ENCODE data around the gene PDCL3. TPM values are rescaled to one million over a fixed set of nuclear protein-coding genes. Genes with fewer than 3 reads are reported as not detected.

Gene PDCL3
- total RNA-seq = 27.6 TPM
- long read RNA-seq, transcript PDCL3-201 (6 exons, 1,337 nt) = major isoform, 39 of 41 reads
- long read RNA-seq, partial matches to known transcripts = 1 of 41 reads
- long read RNA-seq, other reads (novel, unspliced or antisense) = 1 of 41 reads

- H3K4me3 ChIP-seq = peak within 1 kb of the TSS; percentile 77
- no peak for TF ChIP-seq CTCF (IDR thresholded peaks at IDR 0.05; ENCODE audit: borderline replicate concordance)
- intact Hi-C loops (cut with micrococcal nuclease) = no loop called here
- no peaks in the 10 kb centered on the region for H3K9me3 ChIP-seq (replicated peaks)
- H3K27ac ChIP-seq (replicated peaks) = peak within 1 kb of the TSS; percentile 95
- peaks cover 15% of the 10 kb centered on the region for H3K36me3 ChIP-seq
- peaks cover 18% of the 10 kb centered on the region for H3K4me1 ChIP-seq
- no peaks in the 10 kb centered on the region for H3K27me3 ChIP-seq (ENCODE audit: low read depth)
- peak; percentile 95 for DNase-seq
Observed at GRCh38 chr2:100562613-100563406, at the start of gene PDCL3. TSS of gene PDCL3 (plus strand) at chr2:100562993. CDS start at chr2:100563068, 75 bp downstream.

- TF ChIP-seq CTCF (IDR thresholded peaks at IDR 0.05; ENCODE audit: borderline replicate concordance) = no peak
Observed at GRCh38 chr2:100513650-100514049, 49.1 kb upstream of the PDCL3 start.

GRCh38 chr2:100517556-100517955 lies 45.2 kb upstream of the PDCL3 start:
- intact Hi-C loops (cut with micrococcal nuclease) = no loop called here
- H3K27me3 ChIP-seq (ENCODE audit: low read depth) = no peaks in the 10 kb centered on the region
- H3K9me3 ChIP-seq (replicated peaks) = no peaks in the 10 kb centered on the region

More at GRCh38 chr2:100513650-100514049, 49.1 kb upstream of the PDCL3 start:
- Histone ChIP-seq H3K4me3 (no peak overlapping the region), H3K27ac (replicated peaks) (no peak overlapping the region), H3K4me1 (no peaks in the 10 kb centered on the region), H3K36me3 (no peaks in the 10 kb centered on the region), H3K9me3 (replicated peaks) (peaks cover under 1% of the 10 kb centered on the region), H3K27me3 (ENCODE audit: low read depth) (no peaks in the 10 kb centered on the region)
- intact Hi-C loops (cut with micrococcal nuclease) = no loop called here
- no peak for DNase-seq

GRCh38 chr2:100518801-100519200 lies 44.0 kb upstream of the PDCL3 start:
- Histone ChIP-seq H3K9me3 (replicated peaks) (no peaks in the 10 kb centered on the region), H3K4me3 (no peak overlapping the region), H3K4me1 (no peaks in the 10 kb centered on the region), H3K36me3 (no peaks in the 10 kb centered on the region), H3K27ac (replicated peaks) (no peak overlapping the region), H3K27me3 (ENCODE audit: low read depth) (no peaks in the 10 kb centered on the region)
- no peak for DNase-seq
- intact Hi-C loops (cut with micrococcal nuclease) = no loop called here
- TF ChIP-seq CTCF (IDR thresholded peaks at IDR 0.05; ENCODE audit: borderline replicate concordance) = no peak

More at GRCh38 chr2:100517556-100517955, 45.2 kb upstream of the PDCL3 start:
- Histone ChIP-seq H3K4me3 (no peak overlapping the region), H3K36me3 (no peaks in the 10 kb centered on the region), H3K27ac (replicated peaks) (no peak overlapping the region), H3K4me1 (no peaks in the 10 kb centered on the region)
- no peak for DNase-seq
- no peak for TF ChIP-seq CTCF (IDR thresholded peaks at IDR 0.05; ENCODE audit: borderline replicate concordance)

GRCh38 chr2:100520224-100520623 lies 42.6 kb upstream of the PDCL3 start:
- intact Hi-C loops (cut with micrococcal nuclease) = no loop called here
- DNase-seq = no peak
- H3K9me3 ChIP-seq (replicated peaks) = no peaks in the 10 kb centered on the region
- H3K27me3 ChIP-seq (ENCODE audit: low read depth) = no peaks in the 10 kb centered on the region
- TF ChIP-seq CTCF (IDR thresholded peaks at IDR 0.05; ENCODE audit: borderline replicate concordance) = no peak
- no peaks in the 10 kb centered on the region for H3K4me1 ChIP-seq
- H3K36me3 ChIP-seq = no peaks in the 10 kb centered on the region
- no peak overlapping the region for H3K4me3 ChIP-seq
- H3K27ac ChIP-seq (replicated peaks) = no peak overlapping the region

Measured in left ventricle myocardium inferior (tissue), 1 donor.